HepG2 (cell line): Measurements from ENCODE around the gene RGSL1.
"Not testable (repeated sequence)": the region's sequence is repeated elsewhere in the genome, so short reads cannot be mapped to it uniquely, and the experiment has no call there.

Experiments
- CTCF ChIP-seq: sonication (generic); formaldehyde crosslinking; IDR thresholded peaks from 2 replicates; pipeline ENCODE4 v1.5.0; 2020; ENCODE audit warnings: mild to moderate bottlenecking, missing genetic modification reagents, moderate library complexity
- HMGXB4 ChIP-seq, 2 experiments: sonication (generic) in 1 of 2; formaldehyde crosslinking in 1 of 2; IDR thresholded peaks; 2 replicates each; pipeline versions ENCODE4 v1.4.0 to v1.6.1; 2018 to 2020; ENCODE audit warnings: missing genetic modification reagents in 2 of 2, borderline replicate concordance in 1 of 2, low read depth in 1 of 2, mild to moderate bottlenecking in 1 of 2, missing biosample characterization in 1 of 2
- HNRNPLL ChIP-seq: fragments of 200-400 bp; formaldehyde crosslinking; IDR thresholded peaks from 2 replicates; pipeline ENCODE4 v1.6.1; 2017; ENCODE audit warnings: mild to moderate bottlenecking, low read depth, low read length; ENCODE audit not compliant: poor library complexity, severe bottlenecking
- IRF9 ChIP-seq: sonication (generic); formaldehyde crosslinking; IDR thresholded peaks from 2 replicates; pipeline ENCODE4 v1.8.0; 2022; ENCODE audit warnings: missing genetic modification reagents, mild to moderate bottlenecking, borderline replicate concordance
- MED13 ChIP-seq: sonication (generic); formaldehyde crosslinking; IDR thresholded peaks from 2 replicates; pipeline ENCODE4 v1.5.0; 2020; ENCODE audit warnings: missing genetic modification reagents
- NR1H2 ChIP-seq: sonication (generic); formaldehyde crosslinking; IDR thresholded peaks from 2 replicates; pipeline ENCODE4 v1.8.1; 2022; ENCODE audit warnings: low read depth, missing genetic modification reagents, borderline replicate concordance
- RFX1 ChIP-seq: fragments of 450-650 bp; IDR thresholded peaks from 2 replicates; pipeline ENCODE4 v1.6.1; 2017
- TCF7 ChIP-seq: sonication (generic); IDR thresholded peaks from 2 replicates; pipeline ENCODE4 v1.6.1; 2016; ENCODE audit warnings: antibody characterized with exemption, low read depth
- YEATS2 ChIP-seq: sonication (generic); formaldehyde crosslinking; IDR thresholded peaks from 2 replicates; pipeline ENCODE4 v1.4.0; 2020; ENCODE audit warnings: missing genetic modification reagents, borderline replicate concordance
- ZBTB20 ChIP-seq: sonication (generic); formaldehyde crosslinking; IDR thresholded peaks from 2 replicates; pipeline ENCODE4 v1.8.1; 2023; ENCODE audit warnings: missing genetic modification reagents, low read depth, mild to moderate bottlenecking, borderline replicate concordance
- ZBTB26 ChIP-seq: IDR thresholded peaks from 2 replicates; pipeline ENCODE4 v1.6.1; 2016; ENCODE audit warnings: missing compliant biosample characterization, missing genetic modification reagents, borderline replicate concordance
- ZNF281 ChIP-seq: sonication (generic); formaldehyde crosslinking; IDR thresholded peaks from 2 replicates; pipeline ENCODE4 v1.4.0; 2020; ENCODE audit warnings: missing genetic modification reagents, borderline replicate concordance
- ZNF282 ChIP-seq: fragments of 450-650 bp; IDR thresholded peaks from 2 replicates; pipeline ENCODE4 v1.6.1; 2018; ENCODE audit not compliant: partially characterized antibody
- ZNF83 ChIP-seq: sonication (generic); formaldehyde crosslinking; IDR thresholded peaks from 2 replicates; pipeline ENCODE4 v1.4.0; 2020; ENCODE audit warnings: missing genetic modification reagents, mild to moderate bottlenecking, borderline replicate concordance

GRCh38 chr1:182528206-182528605, 78.3 kb downstream of the RGSL1 start:
- not testable (repeated sequence) for TF ChIP-seq TCF7; ZBTB20; YEATS2 (CRISPR knock-in tag); ZNF281 (CRISPR knock-in tag); ZNF282; CTCF; ZNF83; HMGXB4 (CRISPR knock-in tag; IDR thresholded peaks at IDR 0.05; ENCODE audit: borderline replicate concordance in 1 of 2, low read depth in 1 of 2); MED13 (CRISPR knock-in tag); IRF9; ZBTB26 (CRISPR knock-in tag); HNRNPLL; RFX1; NR1H2 (CRISPR knock-in tag)
